Endothelial cell of umbilical vein (primary cell): ENCODE data around the gene TSR1. TPM values are rescaled to one million over a fixed set of nuclear protein-coding genes. Genes with fewer than 3 reads are reported as not detected.

ENCODE experiments used
- BruUV-seq: library from RNA; stranded (reverse); fragments of 400-500 nt; replicated peaks from 2 replicates; lab custom pipeline; 2021; lab: Mats Ljungman, UMichigan
- CTCF ChIA-PET: fragments of 300-600, 350-600 bp; sonication (Branson Sonifier 250); formaldehyde crosslinking; loops from one replicate; lab custom pipeline; 2021; ENCODE audit warnings: antibody characterized with exemption, inconsistent platforms; lab: Charles Lee
- POLR2A ChIA-PET: fragments of 300-600, 350-600 bp; sonication (Branson Sonifier 250); formaldehyde crosslinking; loops from one replicate; lab custom pipeline; 2021; ENCODE audit warnings: antibody characterized with exemption, inconsistent platforms; lab: Charles Lee
- DNase-seq: peaks from one replicate; pipeline ENCODE4 v3.0.0-alpha.2; 2011; ENCODE audit warnings: low read depth, low spot score
- FAIRE-seq: peaks from 2 replicates; lab custom pipeline; 2011; peaks lifted over from hg19 to GRCh38; lab: Jason Lieb, UNC
- H2AFZ ChIP-seq: 2 replicates; pipeline ENCODE4 v1.6.0; 2012; ENCODE audit warnings: low read depth, low read length, control low read depth, inconsistent platforms
- H3K27ac ChIP-seq: 2 replicates; pipeline ENCODE4 v1.5.1; 2011; ENCODE audit warnings: low read depth, mild to moderate bottlenecking, control low read depth, low read length, moderate library complexity; ENCODE audit not compliant: insufficient read depth
- H3K27me3 ChIP-seq, 2 experiments: 2 replicates each; pipeline versions ENCODE4 v1.6.0 to v1.6.1; 2011; ENCODE audit warnings: low read length in 2 of 2, mixed read lengths in 1 of 2; ENCODE audit not compliant: control insufficient read depth in 2 of 2, insufficient read depth in 2 of 2
- H3K36me3 ChIP-seq, 2 experiments: 2 replicates in 1 of 2; 3 replicates in 1 of 2; pipeline ENCODE4 v1.5.1; 2011; ENCODE audit warnings: low read length in 2 of 2, mild to moderate bottlenecking in 1 of 2, moderate library complexity in 1 of 2; ENCODE audit not compliant: control insufficient read depth in 2 of 2, insufficient read depth in 2 of 2; ENCODE audit errors: extremely low read depth in 1 of 2
- H3K4me1 ChIP-seq: 3 replicates; pipeline ENCODE4 v1.5.1; 2011; ENCODE audit warnings: mild to moderate bottlenecking, low read length; ENCODE audit not compliant: control insufficient read depth, insufficient read depth; ENCODE audit errors: extremely low read depth
- H3K4me2 ChIP-seq: 2 replicates; pipeline ENCODE4 v1.6.1; 2011; ENCODE audit warnings: low read length, control low read depth, mixed read lengths; ENCODE audit not compliant: insufficient read depth
- H3K4me3 ChIP-seq, 3 experiments: fragments of 200-600 bp in 1 of 3; sonication (generic), shearing (Covaris generic) in 1 of 3; replicated peaks in 1 of 3; 2 replicates each; pipeline ENCODE4 v1.5.1; 2011 to 2016; ENCODE audit warnings: control low read depth in 3 of 3, low read length in 3 of 3, mild to moderate bottlenecking in 2 of 3, inconsistent platforms in 1 of 3, low read depth in 1 of 3, moderate library complexity in 1 of 3; ENCODE audit not compliant: insufficient read depth in 1 of 3
- H3K79me2 ChIP-seq: 2 replicates; pipeline ENCODE4 v1.6.0; 2012; ENCODE audit warnings: low read length, inconsistent platforms; ENCODE audit not compliant: control insufficient read depth, insufficient read depth
- H3K9ac ChIP-seq: replicated peaks from 2 replicates; pipeline ENCODE3; 2011; ENCODE audit warnings: low read length, control low read depth; ENCODE audit not compliant: insufficient read depth; ENCODE audit errors: extremely low read depth
- H3K9me1 ChIP-seq: replicated peaks from 3 replicates; pipeline ENCODE4 v1.6.0; 2011; ENCODE audit warnings: mild to moderate bottlenecking, low read length; ENCODE audit not compliant: control insufficient read depth, insufficient read depth; ENCODE audit errors: extremely low read depth
- H3K9me3 ChIP-seq: replicated peaks from 2 replicates; pipeline ENCODE4 v1.5.1; 2012; ENCODE audit warnings: low read length, inconsistent platforms; ENCODE audit not compliant: control insufficient read depth, insufficient read depth
- H4K20me1 ChIP-seq: replicated peaks from 2 replicates; pipeline ENCODE3; 2011; ENCODE audit warnings: mild to moderate bottlenecking, low read length; ENCODE audit not compliant: control insufficient read depth, insufficient read depth; ENCODE audit errors: extremely low read depth
- CTCF ChIP-seq, 2 donors: IDR thresholded peaks; 1 replicate in 1 of 2; 2 replicates in 1 of 2; pipeline ENCODE4 v1.5.1; 2011; ENCODE audit warnings: low read length in 2 of 2, mild to moderate bottlenecking in 2 of 2, moderate library complexity in 2 of 2, control low read depth in 1 of 2, inconsistent platforms in 1 of 2, low read depth in 1 of 2; ENCODE audit not compliant: insufficient read depth in 1 of 2; ENCODE audit errors: extremely low read depth in 1 of 2
- EZH2 ChIP-seq: IDR thresholded peaks from 2 replicates; pipeline ENCODE4 v1.6.1; 2012; ENCODE audit warnings: borderline replicate concordance, low read depth, mild to moderate bottlenecking, moderate library complexity, low read length, inconsistent platforms; ENCODE audit not compliant: severe bottlenecking
- FOS ChIP-seq: IDR thresholded peaks from 2 replicates; pipeline ENCODE4 v1.6.1; 2011; ENCODE audit warnings: mild to moderate bottlenecking, low read length, moderate library complexity, borderline replicate concordance; ENCODE audit not compliant: insufficient read depth
- GATA2 ChIP-seq: IDR thresholded peaks from 2 replicates; pipeline ENCODE4 v1.7.0; 2011; ENCODE audit warnings: low read depth, mild to moderate bottlenecking, moderate library complexity, mixed read lengths, low read length; ENCODE audit not compliant: insufficient read length, insufficient read depth
- JUN ChIP-seq: IDR thresholded peaks from 2 replicates; pipeline ENCODE4 v1.6.1; 2011; ENCODE audit warnings: borderline replicate concordance, low read depth; ENCODE audit not compliant: insufficient read length, insufficient read depth
- MAX ChIP-seq: IDR thresholded peaks from 2 replicates; pipeline ENCODE4 v1.6.1; 2011; ENCODE audit not compliant: insufficient read depth, insufficient read length
- MYC ChIP-seq: IDR thresholded peaks from one replicate; pipeline ENCODE4 v1.6.1; 2011; ENCODE audit warnings: mild to moderate bottlenecking, low read depth, low read length
- POLR2A ChIP-seq: IDR thresholded peaks from 2 replicates; pipeline ENCODE4 v1.6.1; 2012; ENCODE audit warnings: low read depth, mild to moderate bottlenecking, control low read depth, low read length
- POLR2AphosphoS5 ChIP-seq: IDR thresholded peaks from 2 replicates; pipeline ENCODE4 v1.6.1; 2012; ENCODE audit warnings: low read depth, mild to moderate bottlenecking, control low read depth, low read length, moderate library complexity; ENCODE audit not compliant: insufficient read depth
- dilution Hi-C: fragments of 300-500 bp; cut with MboI; formaldehyde crosslinking; loops from one replicate; pipeline ENCODE4 v1.15.0; 2019; ENCODE audit warnings: low sequenced_read_pairs; ENCODE audit not compliant: extremely low pct_ligation_motif_present
- intact Hi-C: fragments of 100-400 bp; cut with micrococcal nuclease; formaldehyde crosslinking; loops from one replicate; pipeline ENCODE4 v1.10.0; 2022
- polyA plus RNA-seq, 4 experiments: library from polyadenylated mRNA; depleted of rRNA in 3 of 4; stranded (reverse) in 3 of 4; unstranded in 1 of 4; fragments of >200 nt; gene quantifications; 2 replicates each; pipeline versions ENCODE4 v1.2.1 to v1.2.3, GENCODE V29; 2011 to 2012; ENCODE audit warnings: missing spikeins in 1 of 4
- total RNA-seq: library from RNA; stranded (reverse); gene quantifications from 2 replicates; pipeline ENCODE4 v1.2.3, GENCODE V29; 2021

TSR1 gene
- total and polyA plus RNA-seq, 2 donors (not counting 3 experiments of a cell fraction or from before 2014, with no cell fraction given) = 6.2 to 39.9 TPM

- no peak for FAIRE-seq
Measured at GRCh38 chr17:2283302-2283701, 53.0 kb downstream of the TSR1 start.

More at GRCh38 chr17:2283302-2283701, 53.0 kb downstream of the TSR1 start:
- TF ChIP-seq POLR2A (no peak), JUN (no peak), POLR2AphosphoS5 (no peak), EZH2 (no peak), CTCF (IDR thresholded peaks at IDR 0.05; ENCODE audit: extremely low read depth in 1 of 2, insufficient read depth in 1 of 2, low read depth in 1 of 2, low read length in 2 of 2) (no peak), MYC (no peak), GATA2 (no peak), MAX (no peak), FOS (no peak)
- Histone ChIP-seq H3K4me2 (no peak overlapping the region), H3K27me3 (no peaks in the 10 kb centered on the region), H3K36me3 (peaks cover 25 to 29% of the 10 kb centered on the region in 2 experiments), H2AFZ (no peak overlapping the region), H3K4me1 (no peaks in the 10 kb centered on the region), H3K9me1 (no peaks in the 10 kb centered on the region), H3K9me3 (no peaks in the 10 kb centered on the region), H3K9ac (no peak overlapping the region), H3K4me3 (no peak overlapping the region), H3K79me2 (no peaks in the 10 kb centered on the region), H4K20me1 (no peaks in the 10 kb centered on the region), H3K27ac (no peak overlapping the region)
- DNase-seq = no peak
- BruUV-seq = no TSS peak
- ChIA-PET POLR2A (no interaction called here), CTCF (interaction anchor here (0.7 to 4.9 kb wide), 16 partner anchors 14 to 402 kb away, joined by 3 to 47 read pairs (median 4); partner anchors contain the start of genes HIC1 and RTN4RL1)
- intact Hi-C loops = no loop called here
- dilution Hi-C loops = no loop called here
